Fibroblast of villous mesenchyme (primary cell): ENCODE measurements around the gene MEX3D. TPM values are rescaled to one million over a fixed set of nuclear protein-coding genes. Genes with fewer than 3 reads are reported as not detected.

ENCODE experiments used
- DNase-seq: peaks from one replicate; pipeline ENCODE4 v3.0.0-alpha.2; 2010; ENCODE audit warnings: low read depth
- H3K4me3 ChIP-seq: 2 replicates; pipeline ENCODE4 v1.5.1; 2011; ENCODE audit warnings: low read depth, mild to moderate bottlenecking, low read length
- CTCF ChIP-seq: IDR thresholded peaks from 2 replicates; pipeline ENCODE4 v1.5.1; 2012; ENCODE audit warnings: low read depth, mild to moderate bottlenecking, low read length; ENCODE audit not compliant: insufficient read depth
- total RNA-seq: library from RNA; depleted of rRNA; stranded (reverse); fragments of >200 nt; gene quantifications from 2 replicates; pipeline ENCODE4 v1.2.3, GENCODE V29; 2012

MEX3D gene
- total RNA-seq, 1 donor, result 33.7 TPM

- H3K4me3 ChIP-seq, result peak overlapping the region; percentile 73
- peak; percentile 78 for DNase-seq
- TF ChIP-seq CTCF, result no peak
Observed at GRCh38 chr19:1566392-1567115, 1.6 kb downstream of the MEX3D start.

GRCh38 chr19:1563251-1563650 is 4.9 kb downstream of the MEX3D start:
- no peak for DNase-seq
- TF ChIP-seq CTCF, result no peak
- H3K4me3 ChIP-seq, result no peak overlapping the region

GRCh38 chr19:1561236-1561842 is 6.8 kb downstream of the MEX3D start:
- H3K4me3 ChIP-seq, result no peak overlapping the region
- no peak for DNase-seq
- no peak for TF ChIP-seq CTCF

- no peak for TF ChIP-seq CTCF
- DNase-seq, result no peak
- no peak overlapping the region for H3K4me3 ChIP-seq
Observed at GRCh38 chr19:1560286-1560882, 7.7 kb downstream of the MEX3D start.

- no peak for TF ChIP-seq CTCF
- DNase-seq, result no peak
- H3K4me3 ChIP-seq, result no peak overlapping the region
Observed at GRCh38 chr19:1558552-1558951, 9.6 kb downstream of the MEX3D start.

GRCh38 chr19:1556390-1557070 is 11.6 kb downstream of the MEX3D start:
- no peak overlapping the region for H3K4me3 ChIP-seq
- DNase-seq, result no peak
- TF ChIP-seq CTCF, result no peak
